ENCODE measurements around the gene FGFR4.

The FGFR4 gene

GRCh38 chr5:177112589-177113220, 26.0 kb downstream of the FGFR4 start:
- Histone ChIP-seq H3K27ac (ENCODE audit: insufficient read depth in 1 of 2, low read depth in 1 of 2, low read length in 2 of 2, poor library complexity in 1 of 2, severe bottlenecking in 2 of 2) (no peak overlapping the region), H3K4me3 (ENCODE audit: control insufficient read depth in 1 of 7, extremely low read depth in 1 of 7, insufficient read depth in 4 of 7, low read depth in 2 of 7, low read length in 6 of 7) (no peak overlapping the region), H3K4me1 (ENCODE audit: control extremely low read depth in 1 of 4, control insufficient read depth in 4 of 4, insufficient read depth in 4 of 4, low read length in 3 of 4) (peaks cover 0 to 26% (median 3%) of the 10 kb centered on the region in 4 experiments), H3K36me3 (ENCODE audit: control insufficient read depth in 4 of 4, insufficient read depth in 4 of 4, low read length in 3 of 4) (no peaks in the 10 kb centered on the region), H3K27me3 (replicated peaks in 2 of 5; ENCODE audit: control insufficient read depth in 4 of 5, insufficient read depth in 5 of 5, low read length in 4 of 5) (no peaks in the 10 kb centered on the region), H3K9me3 (ENCODE audit: control extremely low read depth in 1 of 5, control insufficient read depth in 4 of 5, insufficient read depth in 2 of 5, low read depth in 1 of 5, low read length in 4 of 5) (no peaks in the 10 kb centered on the region)
- DNase-seq, result no peak
- WGBS (ENCODE audit: insufficient coverage), result 88% methylated on average over 3 of the region's 5 CpGs
- ChIA-PET CTCF (interaction anchor here (0.6 to 6.1 kb wide), 35 partner anchors 9 to 453 kb away, joined by 3 to 71 read pairs (median 4); partner anchors contain the start of genes FGFR4 and NSD1), POLR2A (no interaction called here)

- 47% methylated on average over 6 of the region's 14 CpGs for WGBS (ENCODE audit: insufficient coverage)
- Histone ChIP-seq H3K4me3 (ENCODE audit: control insufficient read depth in 1 of 7, extremely low read depth in 1 of 7, insufficient read depth in 4 of 7, low read depth in 2 of 7, low read length in 6 of 7) (no peak overlapping the region), H3K4me1 (ENCODE audit: control extremely low read depth in 1 of 4, control insufficient read depth in 4 of 4, insufficient read depth in 4 of 4, low read length in 3 of 4) (peaks cover 0 to 26% (median 3%) of the 10 kb centered on the region in 4 experiments), H3K27ac (ENCODE audit: insufficient read depth in 1 of 2, low read depth in 1 of 2, low read length in 2 of 2, poor library complexity in 1 of 2, severe bottlenecking in 2 of 2) (no peak overlapping the region), H3K9me3 (ENCODE audit: control extremely low read depth in 1 of 5, control insufficient read depth in 4 of 5, insufficient read depth in 2 of 5, low read depth in 1 of 5, low read length in 4 of 5) (no peaks in the 10 kb centered on the region), H3K36me3 (ENCODE audit: control insufficient read depth in 4 of 4, insufficient read depth in 4 of 4, low read length in 3 of 4) (no peaks in the 10 kb centered on the region), H3K27me3 (replicated peaks in 2 of 5; ENCODE audit: control insufficient read depth in 4 of 5, insufficient read depth in 5 of 5, low read length in 4 of 5) (no peaks in the 10 kb centered on the region)
- ChIA-PET CTCF (interaction anchor here (0.6 to 6.1 kb wide), 45 partner anchors 8 to 456 kb away, joined by 3 to 71 read pairs (median 4); partner anchors contain the start of genes FGFR4 and NSD1), POLR2A (interaction anchor here (0.6 kb wide), 2 partner anchors 38 to 396 kb away, joined by 3 read pairs; partner anchors contain the start of gene DOK3)
- peak; percentile 74 to 84 (median 77) for DNase-seq
Measured at GRCh38 chr5:177113566-177114424, 27.1 kb downstream of the FGFR4 start.

GRCh38 chr5:177116631-177117373, 30.1 kb downstream of the FGFR4 start:
- ChIA-PET POLR2A (interaction anchor here (0.6 kb wide), 1 partner anchor 74 kb away, joined by 4 read pairs; no protein-coding TSS in a partner anchor), CTCF (interaction anchor here (0.7 kb wide), 1 partner anchor 8 kb away, joined by 3 read pairs; no protein-coding TSS in a partner anchor)
- Histone ChIP-seq H3K4me1 (ENCODE audit: control extremely low read depth in 1 of 4, control insufficient read depth in 4 of 4, insufficient read depth in 4 of 4, low read length in 3 of 4) (peaks cover 0 to 24% (median 3%) of the 10 kb centered on the region in 4 experiments), H3K4me3 (ENCODE audit: control insufficient read depth in 1 of 7, extremely low read depth in 1 of 7, insufficient read depth in 4 of 7, low read depth in 2 of 7, low read length in 6 of 7) (peak overlapping the region in 3 of 7 experiments; percentile 10 to 45 (median 19)), H3K9me3 (ENCODE audit: control extremely low read depth in 1 of 5, control insufficient read depth in 4 of 5, insufficient read depth in 2 of 5, low read depth in 1 of 5, low read length in 4 of 5) (no peaks in the 10 kb centered on the region), H3K27me3 (replicated peaks in 2 of 5; ENCODE audit: control insufficient read depth in 4 of 5, insufficient read depth in 5 of 5, low read length in 4 of 5) (no peaks in the 10 kb centered on the region), H3K27ac (ENCODE audit: insufficient read depth in 1 of 2, low read depth in 1 of 2, low read length in 2 of 2, poor library complexity in 1 of 2, severe bottlenecking in 2 of 2) (no peak overlapping the region), H3K36me3 (ENCODE audit: control insufficient read depth in 4 of 4, insufficient read depth in 4 of 4, low read length in 3 of 4) (no peaks in the 10 kb centered on the region)
- peak; percentile 77 to 88 (median 86) for DNase-seq
- 36% methylated on average over 47 of the region's 49 CpGs for WGBS (ENCODE audit: insufficient coverage)

DNA sequence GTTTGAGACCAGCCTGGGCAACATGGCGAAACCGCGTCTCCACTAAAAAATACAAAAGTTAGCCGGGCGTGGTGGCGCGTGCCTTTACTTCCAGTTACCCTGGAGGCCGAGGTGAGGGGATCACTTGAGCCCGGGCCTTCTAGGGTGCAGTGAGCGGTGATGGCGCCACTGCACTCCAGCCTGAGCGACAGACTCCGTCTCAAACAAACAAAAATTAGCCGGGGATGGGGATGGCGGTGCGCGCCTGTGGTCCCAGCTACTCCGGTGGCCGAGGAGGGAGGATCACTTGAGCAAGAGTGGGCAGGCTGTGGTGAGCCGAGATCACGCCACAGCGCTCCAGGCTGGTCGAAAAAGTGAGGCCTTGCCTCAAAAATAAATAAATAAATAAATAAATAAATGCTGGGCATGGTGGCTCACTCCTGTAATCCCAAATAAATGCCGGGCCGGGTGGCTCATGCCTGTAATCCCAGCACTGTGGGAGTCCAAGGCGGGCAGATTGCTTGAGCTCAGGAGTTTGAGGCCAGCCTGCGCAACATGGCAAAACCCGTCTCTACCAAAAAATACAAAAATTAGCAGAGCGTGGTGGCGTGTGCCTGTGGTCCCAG, 30.8 kb downstream of the FGFR4 start:
- Histone ChIP-seq H3K36me3 (ENCODE audit: control insufficient read depth in 4 of 4, insufficient read depth in 4 of 4, low read length in 3 of 4) (no peaks in the 10 kb centered on the region), H3K27ac (ENCODE audit: insufficient read depth in 1 of 2, low read depth in 1 of 2, low read length in 2 of 2, poor library complexity in 1 of 2, severe bottlenecking in 2 of 2) (no peak overlapping the region), H3K9me3 (ENCODE audit: control extremely low read depth in 1 of 5, control insufficient read depth in 4 of 5, insufficient read depth in 2 of 5, low read depth in 1 of 5, low read length in 4 of 5) (no peaks in the 10 kb centered on the region), H3K4me1 (ENCODE audit: control extremely low read depth in 1 of 4, control insufficient read depth in 4 of 4, insufficient read depth in 4 of 4, low read length in 3 of 4) (peaks cover 0 to 21% (median 3%) of the 10 kb centered on the region in 4 experiments), H3K27me3 (replicated peaks in 2 of 5; ENCODE audit: control insufficient read depth in 4 of 5, insufficient read depth in 5 of 5, low read length in 4 of 5) (no peaks in the 10 kb centered on the region), H3K4me3 (ENCODE audit: control insufficient read depth in 1 of 7, extremely low read depth in 1 of 7, insufficient read depth in 4 of 7, low read depth in 2 of 7, low read length in 6 of 7) (no peak overlapping the region)
- DNase-seq, result no peak
- ChIA-PET POLR2A (interaction anchor here (0.6 kb wide), 1 partner anchor 73 kb away, joined by 4 read pairs; no protein-coding TSS in a partner anchor), CTCF (interaction anchor here (0.7 to 1.0 kb wide), 3 partner anchors 9 to 180 kb away, joined by 3 read pairs; no protein-coding TSS in a partner anchor)
- 98% methylated on average over 18 of the region's 30 CpGs for WGBS (ENCODE audit: insufficient coverage)

- ChIA-PET CTCF (interaction anchor here (0.9 kb wide), 1 partner anchor 14 kb away, joined by 3 read pairs; no protein-coding TSS in a partner anchor), POLR2A (no interaction called here)
- 97% methylated on average over 5 of the region's 5 CpGs for WGBS (ENCODE audit: insufficient coverage)
- Histone ChIP-seq H3K36me3 (ENCODE audit: control insufficient read depth in 4 of 4, insufficient read depth in 4 of 4, low read length in 3 of 4) (no peaks in the 10 kb centered on the region), H3K4me1 (ENCODE audit: control extremely low read depth in 1 of 4, control insufficient read depth in 4 of 4, insufficient read depth in 4 of 4, low read length in 3 of 4) (no peaks in the 10 kb centered on the region), H3K27ac (ENCODE audit: insufficient read depth in 1 of 2, low read depth in 1 of 2, low read length in 2 of 2, poor library complexity in 1 of 2, severe bottlenecking in 2 of 2) (no peak overlapping the region), H3K4me3 (ENCODE audit: control insufficient read depth in 1 of 7, extremely low read depth in 1 of 7, insufficient read depth in 4 of 7, low read depth in 2 of 7, low read length in 6 of 7) (no peak overlapping the region), H3K9me3 (ENCODE audit: control extremely low read depth in 1 of 5, control insufficient read depth in 4 of 5, insufficient read depth in 2 of 5, low read depth in 1 of 5, low read length in 4 of 5) (no peaks in the 10 kb centered on the region), H3K27me3 (replicated peaks in 2 of 5; ENCODE audit: control insufficient read depth in 4 of 5, insufficient read depth in 5 of 5, low read length in 4 of 5) (no peaks in the 10 kb centered on the region)
- no peak for DNase-seq
Measured at GRCh38 chr5:177122566-177122965, 35.9 kb downstream of the FGFR4 start.

GRCh38 chr5:177123789-177124485, 37.2 kb downstream of the FGFR4 start:
- WGBS (ENCODE audit: insufficient coverage), result 94% methylated on average over 6 of the region's 15 CpGs
- DNase-seq, result no peak
- no peak overlapping the region for H3K27ac ChIP-seq (ENCODE audit: insufficient read depth in 1 of 2, low read depth in 1 of 2, low read length in 2 of 2, poor library complexity in 1 of 2, severe bottlenecking in 2 of 2)
- no peaks in the 10 kb centered on the region for H3K9me3 ChIP-seq (ENCODE audit: control extremely low read depth in 1 of 5, control insufficient read depth in 4 of 5, insufficient read depth in 2 of 5, low read depth in 1 of 5, low read length in 4 of 5)
- no peaks in the 10 kb centered on the region for H3K36me3 ChIP-seq (ENCODE audit: control insufficient read depth in 4 of 4, insufficient read depth in 4 of 4, low read length in 3 of 4)
- H3K27me3 ChIP-seq (replicated peaks in 2 of 5; ENCODE audit: control insufficient read depth in 4 of 5, insufficient read depth in 5 of 5, low read length in 4 of 5), result no peaks in the 10 kb centered on the region
- no peak overlapping the region for H3K4me3 ChIP-seq (ENCODE audit: control insufficient read depth in 1 of 7, extremely low read depth in 1 of 7, insufficient read depth in 4 of 7, low read depth in 2 of 7, low read length in 6 of 7)
- ChIA-PET POLR2A (interaction anchor here (0.6 kb wide), 1 partner anchor 9 kb away, joined by 3 read pairs; no protein-coding TSS in a partner anchor), CTCF (interaction anchor here (0.8 to 2.0 kb wide), 4 partner anchors 9 to 13 kb away, joined by 3 to 7 read pairs (median 4); no protein-coding TSS in a partner anchor)
- H3K4me1 ChIP-seq (ENCODE audit: control extremely low read depth in 1 of 4, control insufficient read depth in 4 of 4, insufficient read depth in 4 of 4, low read length in 3 of 4), result peaks cover 0 to 5% (median 1%) of the 10 kb centered on the region in 4 experiments
